Skeletal muscle cell (primary cell): Measurements from ENCODE around the gene LRP5.
A peak's percentile ranks its signal among the peaks of the same experiment; 100 is the strongest.

Source experiments
- DNase-seq: peaks from one replicate; pipeline ENCODE4 v3.0.0-alpha.2; 2010; ENCODE audit warnings: low read depth
- H3K4me3 ChIP-seq: 2 replicates; pipeline ENCODE4 v1.5.1; 2011; ENCODE audit warnings: low read depth, mild to moderate bottlenecking, control low read depth, low read length, moderate library complexity

Gene LRP5

GRCh38 chr11:68312117-68312779, at the start of gene LRP5:
TSS of gene LRP5 (plus strand) at chr11:68312591. CDS start at chr11:68312715, 124 bp downstream.
- peak within 1 kb of the TSS; percentile 67 for H3K4me3 ChIP-seq
- no peak for DNase-seq

DNA sequence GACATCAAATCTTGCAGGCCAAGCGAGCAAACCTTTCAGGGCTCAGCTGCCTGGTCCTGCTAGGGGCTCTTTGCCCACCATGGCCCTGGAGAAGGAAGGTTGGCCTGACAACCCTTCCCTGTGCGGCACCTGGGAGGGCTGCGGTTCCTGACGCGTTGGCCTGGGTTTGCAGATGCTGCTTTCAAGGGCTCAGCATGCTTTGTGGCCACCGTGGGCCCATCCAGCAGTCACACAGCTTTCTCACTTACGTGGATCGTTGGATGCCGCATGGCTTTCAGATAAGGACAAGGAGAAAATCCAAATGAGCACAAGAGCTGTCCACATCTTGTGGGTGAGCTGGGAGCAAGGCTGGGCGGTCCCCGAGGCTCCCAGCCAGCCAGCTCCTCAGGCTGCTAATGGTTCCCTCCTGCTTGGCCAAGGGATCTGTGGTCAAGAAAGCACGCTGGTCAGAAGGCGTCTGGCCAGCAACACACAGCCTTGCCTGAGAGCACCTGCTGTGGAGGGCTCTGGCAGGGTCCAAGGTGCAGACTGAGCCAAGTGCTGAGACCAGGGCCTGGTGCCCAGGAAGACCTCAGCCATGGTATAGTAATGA, 48.9 kb upstream of the LRP5 start:
- DNase-seq: no peak
- H3K4me3 ChIP-seq: no peak overlapping the region

GRCh38 chr11:68264244-68264643, 48.1 kb upstream of the LRP5 start:
- no peak overlapping the region for H3K4me3 ChIP-seq

GRCh38 chr11:68264741-68265540, 47.5 kb upstream of the LRP5 start:
- no peak for DNase-seq
- H3K4me3 ChIP-seq: no peak overlapping the region

More at GRCh38 chr11:68264244-68264643, 48.1 kb upstream of the LRP5 start:
- no peak for DNase-seq

- DNase-seq: no peak
- H3K4me3 ChIP-seq: no peak overlapping the region
Observed at GRCh38 chr11:68266121-68266891, 46.1 kb upstream of the LRP5 start.

GRCh38 chr11:68266936-68267880, 45.2 kb upstream of the LRP5 start:
- no peak overlapping the region for H3K4me3 ChIP-seq
- no peak for DNase-seq

DNA sequence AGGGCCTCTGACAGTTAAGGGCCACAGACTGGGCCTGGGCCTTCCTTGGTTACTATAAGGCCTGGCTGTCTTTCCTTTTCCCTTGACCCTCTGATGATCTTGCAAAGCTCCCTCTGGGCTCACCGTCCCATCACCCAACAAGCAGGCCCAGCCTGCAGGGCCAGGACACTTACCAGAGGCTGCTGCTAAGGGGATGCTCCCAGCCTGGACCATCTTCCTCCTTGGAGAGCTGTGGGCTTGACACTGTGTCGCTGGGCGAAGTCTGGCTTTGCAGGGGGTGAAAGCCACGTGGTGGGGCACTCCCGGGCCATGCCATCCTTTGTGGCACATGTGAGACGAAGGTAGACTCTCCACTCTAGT, 44.5 kb upstream of the LRP5 start:
- DNase-seq: no peak
- H3K4me3 ChIP-seq: no peak overlapping the region

- no peak for DNase-seq
- peak overlapping the region; percentile 9 for H3K4me3 ChIP-seq
Observed at GRCh38 chr11:68269414-68270081, 42.8 kb upstream of the LRP5 start.

DNA sequence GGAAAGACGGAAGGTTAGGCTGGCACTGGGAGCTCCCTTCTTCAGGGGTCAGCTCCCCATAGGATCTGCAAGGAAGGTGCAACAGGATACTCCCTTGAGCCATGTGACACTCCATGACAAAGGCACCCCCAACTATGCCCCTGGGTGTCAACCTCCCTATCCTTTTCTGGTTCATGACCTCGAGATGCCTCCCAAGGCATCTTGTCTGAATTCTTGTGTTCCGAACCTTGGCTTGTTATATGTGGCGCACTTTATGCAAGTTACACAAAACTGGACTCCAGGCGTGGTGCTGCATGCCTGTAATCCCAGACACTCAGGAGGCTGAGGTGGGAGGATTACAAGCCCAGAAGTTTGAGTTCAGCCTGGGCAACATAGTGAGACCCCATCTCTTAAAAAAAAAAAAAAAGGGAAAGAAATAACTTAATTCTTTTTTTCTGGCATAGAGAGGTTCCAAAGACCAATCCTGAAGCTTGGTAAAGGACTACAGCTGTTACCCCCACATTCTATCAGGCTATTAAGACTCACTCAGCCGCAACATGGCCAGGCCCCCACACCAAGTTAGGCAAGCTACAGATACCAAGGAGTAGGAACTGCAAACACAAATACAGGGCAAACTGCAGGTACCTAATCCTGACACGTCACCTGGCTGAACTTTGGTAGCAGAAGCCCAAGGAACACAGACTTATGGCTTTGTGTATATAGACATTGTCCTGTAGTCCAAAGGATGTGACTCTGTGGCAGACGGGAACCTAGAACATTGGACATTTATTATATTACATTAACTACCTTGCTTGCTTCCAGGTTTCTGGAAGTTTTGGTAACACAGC, 42.0 kb upstream of the LRP5 start:
- peak overlapping the region; percentile 64 for H3K4me3 ChIP-seq
- DNase-seq: no peak

- H3K4me3 ChIP-seq: peak overlapping the region; percentile 64
- no peak for DNase-seq
Observed at GRCh38 chr11:68271023-68271780, 41.2 kb upstream of the LRP5 start.

- peak; percentile 75 for DNase-seq
- peak within 1 kb of the TSS; percentile 64 for H3K4me3 ChIP-seq
Observed at GRCh38 chr11:68271781-68272608, 40.4 kb upstream of the LRP5 start, which contains the start of gene C11orf24. TSS of gene C11orf24 (minus strand) at chr11:68271973. CDS start at chr11:68263767, 8,206 bp downstream.

DNA sequence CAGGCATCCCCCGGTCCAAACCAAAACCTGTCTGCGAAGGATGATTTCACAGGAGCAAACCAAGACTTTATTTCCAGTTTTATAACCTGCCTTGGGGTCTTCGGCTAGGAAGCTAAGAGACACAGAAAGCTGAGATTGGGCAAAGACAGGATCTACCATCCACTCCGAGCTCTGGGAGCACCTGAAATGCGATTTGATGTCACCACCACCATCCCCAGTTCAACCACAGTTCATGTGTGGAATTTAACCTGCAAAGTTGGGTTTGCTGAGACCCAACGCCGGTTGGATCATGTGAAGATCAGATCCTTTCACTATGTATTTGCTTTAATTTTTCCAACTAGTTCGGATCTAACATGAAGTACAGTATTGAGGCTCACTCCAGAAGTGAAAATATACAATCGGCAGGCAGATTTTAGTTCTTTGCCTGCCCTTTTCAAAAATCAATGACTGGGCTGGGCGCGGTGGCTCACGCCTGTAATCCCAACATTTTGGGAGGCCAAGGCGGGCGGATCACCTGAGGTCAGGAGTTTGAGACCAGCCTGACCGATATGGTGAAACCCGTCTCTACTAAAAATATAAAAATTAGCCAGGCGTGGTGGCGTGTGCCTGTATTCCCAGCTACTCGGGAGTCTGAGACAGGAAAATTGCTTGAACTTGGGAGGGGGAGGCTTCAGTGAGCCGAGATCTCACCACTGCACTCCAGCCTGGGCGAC, 39.2 kb upstream of the LRP5 start:
- H3K4me3 ChIP-seq: no peak overlapping the region
- no peak for DNase-seq

DNA sequence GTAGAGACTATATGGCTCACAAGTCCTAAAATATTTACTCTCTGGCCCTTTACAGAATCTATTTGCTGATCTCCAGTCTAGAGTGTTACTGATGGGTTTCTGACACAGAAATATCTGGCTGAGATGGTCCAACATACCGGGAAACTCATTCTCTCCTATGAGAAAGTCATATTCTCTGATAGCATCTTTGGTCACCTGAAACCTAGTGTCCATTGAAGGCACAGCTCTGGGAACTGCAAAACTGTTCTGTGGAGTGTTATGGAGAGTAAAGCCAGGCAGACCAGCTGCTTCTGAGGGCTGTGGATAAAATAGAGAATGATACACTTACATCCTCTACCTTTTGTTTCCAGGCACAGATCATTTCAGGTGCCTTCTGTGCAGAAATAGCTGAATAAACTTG, 38.1 kb upstream of the LRP5 start:
- no peak overlapping the region for H3K4me3 ChIP-seq
- no peak for DNase-seq

DNA sequence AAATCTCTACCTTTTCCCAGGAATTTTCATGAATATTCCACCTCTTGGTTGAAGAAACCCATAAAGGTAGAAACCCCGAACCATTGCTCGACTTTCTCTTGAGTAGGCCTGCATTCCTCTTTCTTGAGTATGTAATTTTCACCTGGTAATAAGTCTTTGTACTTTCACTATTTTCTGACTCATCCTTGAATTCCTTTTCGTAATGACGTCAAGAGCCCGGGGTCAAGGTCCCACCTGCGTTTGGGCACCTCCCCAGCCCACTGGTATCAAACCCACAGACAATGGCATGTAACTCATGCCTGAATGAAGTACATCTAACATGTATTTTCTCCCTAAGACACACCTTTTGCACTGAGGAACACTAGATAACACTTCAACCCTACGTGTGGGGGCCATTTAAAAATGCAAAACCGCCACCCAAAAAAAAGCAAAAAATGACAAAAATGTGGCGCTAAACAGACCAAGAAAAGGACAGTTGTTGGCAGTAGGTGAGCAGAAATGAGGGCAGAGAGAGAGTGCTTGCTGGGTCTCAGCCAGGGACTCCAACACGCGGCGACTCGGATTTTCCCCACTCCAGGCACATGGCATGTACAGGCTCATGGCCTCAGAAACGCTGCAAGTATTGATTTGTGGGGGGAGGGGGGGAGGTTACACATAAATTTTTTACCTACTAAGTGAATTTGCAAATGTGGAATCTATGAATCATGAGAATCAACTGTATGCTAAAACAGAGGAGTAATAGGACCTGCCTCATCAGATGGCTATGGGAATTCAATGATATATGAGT, 36.5 kb upstream of the LRP5 start:
- no peak for DNase-seq

GRCh38 chr11:68276861-68277260, 35.5 kb upstream of the LRP5 start:
- no peak overlapping the region for H3K4me3 ChIP-seq
- DNase-seq: no peak

More for the DNA sequence above, 36.5 kb upstream of the LRP5 start:
- no peak overlapping the region for H3K4me3 ChIP-seq
